Natural killer cell treated with Interleukin-12 subunit alpha and Interleukin-12 subunit beta and Interleukin-15 and Interleukin-18, amount 100 ng/mL, for 72 hours (primary cell): Measurements from ENCODE around the gene HOXD10. TPM values are rescaled to one million over a fixed set of nuclear protein-coding genes. Genes with fewer than 3 reads are reported as not detected.

Source experiments
- ATAC-seq, 2 donors: fragments of 150-1000 bp; cut with Tn5 transposase in 1 of 2; sonication (Bioruptor Pico), chemical (Tn5 transposase) in 1 of 2; 2 replicates each; pipeline ENCODE4 v1.10.0; 2021
- DNase-seq: peaks from one replicate; pipeline ENCODE4 v3.0.0; 2022; ENCODE audit warnings: low spot score
- H3K27ac Mint-ChIP-seq, 2 donors: 1 replicate in 1 of 2; 2 replicates in 1 of 2; pipeline ENCODE4 v1.8.0; 2022; ENCODE audit warnings: mixed read lengths in 2 of 2, mild to moderate bottlenecking in 1 of 2, moderate library complexity in 1 of 2
- H3K27me3 Mint-ChIP-seq, 2 donors: 1 replicate in 1 of 2; 2 replicates in 1 of 2; pipeline ENCODE4 v1.8.0; 2022; ENCODE audit warnings: mixed read lengths in 2 of 2
- H3K36me3 Mint-ChIP-seq: one replicate; pipeline ENCODE4 v1.8.0; 2022; ENCODE audit warnings: mixed read lengths
- H3K4me1 Mint-ChIP-seq, 2 donors: 1 replicate in 1 of 2; 2 replicates in 1 of 2; pipeline ENCODE4 v1.8.0; 2022; ENCODE audit warnings: low read depth in 2 of 2, mixed read lengths in 2 of 2, mild to moderate bottlenecking in 1 of 2
- H3K4me3 Mint-ChIP-seq: one replicate; pipeline ENCODE4 v1.8.0; 2022; ENCODE audit warnings: mixed read lengths
- H3K9me3 Mint-ChIP-seq: 2 replicates; pipeline ENCODE4 v1.8.0; 2022; ENCODE audit warnings: mixed read lengths
- total RNA-seq, 2 donors: library from RNA; stranded (reverse); gene quantifications; one replicate each; pipeline ENCODE4 v1.2.3, GENCODE V29; 2022

HOXD10 gene
- total RNA-seq, 2 donors from 2014 or later, result not detected

- Mint-ChIP-seq H3K27ac (no peak overlapping the region), H3K4me3 (no peak overlapping the region), H3K36me3 (peaks cover 12% of the 10 kb centered on the region), H3K9me3 (peaks cover 3% of the 10 kb centered on the region), H3K27me3 (peaks cover 66 to 75% of the 10 kb centered on the region in 2 donors), H3K4me1 (peaks cover 11 to 15% of the 10 kb centered on the region in 2 donors)
- no peak for DNase-seq
- no peak for ATAC-seq
These were observed 7.0 kb downstream of the HOXD10 start for GRCh38 chr2:176123411-176124109.

GRCh38 chr2:176124110-176124946 is 7.8 kb downstream of the HOXD10 start:
- ATAC-seq (no peak), DNase-seq (no peak)
- Mint-ChIP-seq H3K27ac (no peak overlapping the region), H3K27me3 (peaks cover 62 to 74% of the 10 kb centered on the region in 2 donors), H3K4me1 (peaks cover 7 to 15% of the 10 kb centered on the region in 2 donors), H3K36me3 (peaks cover 7% of the 10 kb centered on the region), H3K9me3 (no peaks in the 10 kb centered on the region), H3K4me3 (no peak overlapping the region)

DNA sequence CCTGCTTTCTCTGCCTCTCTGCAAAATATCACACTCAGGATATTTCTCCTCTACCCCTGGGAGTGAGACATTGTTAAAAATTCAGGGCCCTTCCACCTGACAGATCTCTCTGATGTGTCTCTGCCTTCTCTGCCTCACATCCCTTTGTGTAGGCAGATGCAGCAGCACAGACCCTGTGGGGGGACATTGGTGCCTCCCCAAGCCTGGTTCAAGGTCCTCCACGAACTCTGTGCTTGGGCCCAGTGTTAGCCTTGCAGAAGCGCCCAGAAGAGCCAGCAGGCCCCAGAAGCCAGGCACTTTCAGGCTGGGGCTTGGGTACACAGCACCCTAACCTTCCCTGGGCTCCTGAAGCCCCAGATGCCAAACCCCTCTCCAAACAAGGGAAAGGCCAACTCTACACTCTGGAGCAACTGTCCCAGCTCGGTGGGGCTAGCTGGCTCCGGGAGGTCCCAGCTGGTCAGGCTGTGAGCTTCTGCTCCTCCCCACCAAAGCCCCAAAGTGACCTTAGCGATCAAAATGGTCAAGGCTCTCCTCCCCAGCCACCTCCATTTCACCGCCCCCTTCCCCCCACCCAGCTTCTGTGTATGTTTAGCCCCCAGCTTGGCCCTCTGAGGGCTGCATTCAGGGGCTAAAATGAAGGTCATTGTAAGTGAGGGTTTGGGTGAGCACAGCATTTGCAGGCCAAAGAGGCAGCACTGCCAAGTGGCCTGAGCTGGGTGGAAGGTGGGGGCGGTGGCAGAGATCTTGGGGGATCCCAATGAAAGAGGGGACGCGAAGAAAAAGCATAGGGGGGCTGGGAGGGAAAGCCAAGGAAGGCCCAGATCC is 8.6 kb downstream of the HOXD10 start:
- peaks cover 7% of the 10 kb centered on the region for H3K36me3 Mint-ChIP-seq
- H3K27ac Mint-ChIP-seq, result no peak overlapping the region
- H3K27me3 Mint-ChIP-seq, result peaks cover 54 to 66% of the 10 kb centered on the region in 2 donors
- DNase-seq (no peak), ATAC-seq (peak in 1 of 2 donors; percentile 28)
- no peak overlapping the region for H3K4me3 Mint-ChIP-seq
- H3K9me3 Mint-ChIP-seq, result no peaks in the 10 kb centered on the region
- H3K4me1 Mint-ChIP-seq, result peaks cover 7 to 15% of the 10 kb centered on the region in 2 donors

GRCh38 chr2:176125772-176126054 is 9.1 kb downstream of the HOXD10 start:
- Mint-ChIP-seq H3K27me3 (peaks cover 52 to 62% of the 10 kb centered on the region in 2 donors), H3K9me3 (no peaks in the 10 kb centered on the region), H3K36me3 (peaks cover 7% of the 10 kb centered on the region), H3K4me1 (peaks cover 8 to 17% of the 10 kb centered on the region in 2 donors), H3K4me3 (no peak overlapping the region), H3K27ac (no peak overlapping the region)
- ATAC-seq (no peak), DNase-seq (no peak)

- no peak overlapping the region for H3K4me3 Mint-ChIP-seq
- no peak for DNase-seq
- no peaks in the 10 kb centered on the region for H3K9me3 Mint-ChIP-seq
- H3K27me3 Mint-ChIP-seq, result peaks cover 59 to 71% of the 10 kb centered on the region in 2 donors
- H3K36me3 Mint-ChIP-seq, result peaks cover 7% of the 10 kb centered on the region
- no peak for ATAC-seq
- H3K27ac Mint-ChIP-seq, result no peak overlapping the region
- peaks cover 15 to 25% of the 10 kb centered on the region in 2 donors for H3K4me1 Mint-ChIP-seq
These were observed 10.6 kb downstream of the HOXD10 start for GRCh38 chr2:176126929-176127773.

GRCh38 chr2:176127774-176128072 is 11.1 kb downstream of the HOXD10 start:
- no peak overlapping the region for H3K4me3 Mint-ChIP-seq
- H3K27ac Mint-ChIP-seq, result peak overlapping the region in 1 of 2 donors; percentile 38
- ATAC-seq, result no peak
- H3K9me3 Mint-ChIP-seq, result no peaks in the 10 kb centered on the region
- H3K27me3 Mint-ChIP-seq, result peaks cover 60 to 77% of the 10 kb centered on the region in 2 donors
- no peak for DNase-seq
- peaks cover 19 to 29% of the 10 kb centered on the region in 2 donors for H3K4me1 Mint-ChIP-seq
- peaks cover 12% of the 10 kb centered on the region for H3K36me3 Mint-ChIP-seq

GRCh38 chr2:176128172-176128981 is 11.8 kb downstream of the HOXD10 start:
- ATAC-seq (no peak), DNase-seq (no peak)
- Mint-ChIP-seq H3K36me3 (peaks cover 12% of the 10 kb centered on the region), H3K9me3 (no peaks in the 10 kb centered on the region), H3K4me3 (peak overlapping the region; percentile 51), H3K27me3 (peaks cover 63 to 83% of the 10 kb centered on the region in 2 donors), H3K4me1 (peaks cover 19 to 31% of the 10 kb centered on the region in 2 donors), H3K27ac (peak overlapping the region in 1 of 2 donors; percentile 38)

GRCh38 chr2:176128982-176129796 is 12.6 kb downstream of the HOXD10 start, which contains the start of gene HOXD8:
Gene HOXD8 (plus strand): TSS chr2:176129705. CDS start chr2:176130367, 662 bp downstream.
- Mint-ChIP-seq H3K27ac (peak within 1 kb of the TSS in 1 of 2 donors; percentile 38), H3K9me3 (no peaks in the 10 kb centered on the region), H3K4me1 (peaks cover 19 to 27% of the 10 kb centered on the region in 2 donors), H3K36me3 (peaks cover 16% of the 10 kb centered on the region), H3K27me3 (peaks cover 62 to 83% of the 10 kb centered on the region in 2 donors), H3K4me3 (peak within 1 kb of the TSS; percentile 51)
- no peak for DNase-seq
- peak in 1 of 2 donors; percentile 52 for ATAC-seq

DNA sequence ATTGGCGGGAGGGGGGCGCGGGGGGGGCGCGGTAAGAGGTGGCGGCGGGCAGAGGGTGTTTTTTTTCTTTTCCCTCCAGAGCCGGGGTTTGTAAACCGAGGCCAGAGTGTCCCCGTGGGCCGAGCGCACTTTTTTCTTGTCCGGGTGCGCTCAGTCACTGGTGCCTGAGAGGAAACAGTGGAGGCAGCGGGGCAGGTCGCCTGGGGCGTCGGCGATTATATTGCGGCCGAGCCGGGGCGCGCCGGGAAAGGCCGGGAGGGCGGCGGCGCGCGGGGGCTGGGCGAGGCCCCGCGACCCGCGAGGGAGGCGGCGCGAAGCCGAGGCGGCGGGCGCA is 13.2 kb downstream of the HOXD10 start:
- peaks cover 18% of the 10 kb centered on the region for H3K36me3 Mint-ChIP-seq
- DNase-seq (no peak), ATAC-seq (no peak)
- H3K27me3 Mint-ChIP-seq, result peaks cover 61 to 83% of the 10 kb centered on the region in 2 donors
- H3K27ac Mint-ChIP-seq, result no peak overlapping the region
- peaks cover 19 to 27% of the 10 kb centered on the region in 2 donors for H3K4me1 Mint-ChIP-seq
- H3K9me3 Mint-ChIP-seq, result no peaks in the 10 kb centered on the region
- H3K4me3 Mint-ChIP-seq, result no peak overlapping the region

GRCh38 chr2:176130147-176130956 is 13.8 kb downstream of the HOXD10 start:
- H3K36me3 Mint-ChIP-seq, result peaks cover 20% of the 10 kb centered on the region
- peak overlapping the region; percentile 81 for H3K4me3 Mint-ChIP-seq
- H3K27me3 Mint-ChIP-seq, result peaks cover 62 to 85% of the 10 kb centered on the region in 2 donors
- ATAC-seq (peak; percentile 63 to 64), DNase-seq (no peak)
- H3K4me1 Mint-ChIP-seq, result peaks cover 22 to 28% of the 10 kb centered on the region in 2 donors
- no peaks in the 10 kb centered on the region for H3K9me3 Mint-ChIP-seq
- no peak overlapping the region for H3K27ac Mint-ChIP-seq
